Muscle layer of duodenum (tissue), 2 donors: ENCODE measurements around the gene OR6C74.

Source experiments
- H3K27ac ChIP-seq: one replicate; pipeline ENCODE4 v1.7.0; 2013; ENCODE audit warnings: mild to moderate bottlenecking, low read length
- H3K27me3 ChIP-seq: one replicate; pipeline ENCODE4 v1.7.0; 2013; ENCODE audit warnings: low read depth, mild to moderate bottlenecking, control low read depth, low read length
- H3K36me3 ChIP-seq, 2 donors: one replicate each; pipeline ENCODE4 v1.7.0; 2013; ENCODE audit warnings: low read length in 2 of 2, control low read depth in 1 of 2, mild to moderate bottlenecking in 1 of 2; ENCODE audit not compliant: insufficient read depth in 2 of 2, control insufficient read depth in 1 of 2
- H3K4me1 ChIP-seq, 2 donors: one replicate each; pipeline ENCODE4 v1.7.0; 2013; ENCODE audit warnings: low read length in 2 of 2, mild to moderate bottlenecking in 2 of 2, control low read depth in 1 of 2, moderate library complexity in 1 of 2; ENCODE audit not compliant: insufficient read depth in 2 of 2, control insufficient read depth in 1 of 2
- H3K4me3 ChIP-seq, 2 donors: one replicate each; pipeline ENCODE4 v1.7.0; 2013; ENCODE audit warnings: low read length in 2 of 2, low read depth in 1 of 2, mild to moderate bottlenecking in 1 of 2
- H3K9me3 ChIP-seq, 2 donors: one replicate each; pipeline ENCODE4 v1.7.0; 2013; ENCODE audit warnings: low read length in 2 of 2, control low read depth in 1 of 2, mild to moderate bottlenecking in 1 of 2; ENCODE audit not compliant: control insufficient read depth in 1 of 2
- donor health status: healthy.

Gene OR6C74

DNA sequence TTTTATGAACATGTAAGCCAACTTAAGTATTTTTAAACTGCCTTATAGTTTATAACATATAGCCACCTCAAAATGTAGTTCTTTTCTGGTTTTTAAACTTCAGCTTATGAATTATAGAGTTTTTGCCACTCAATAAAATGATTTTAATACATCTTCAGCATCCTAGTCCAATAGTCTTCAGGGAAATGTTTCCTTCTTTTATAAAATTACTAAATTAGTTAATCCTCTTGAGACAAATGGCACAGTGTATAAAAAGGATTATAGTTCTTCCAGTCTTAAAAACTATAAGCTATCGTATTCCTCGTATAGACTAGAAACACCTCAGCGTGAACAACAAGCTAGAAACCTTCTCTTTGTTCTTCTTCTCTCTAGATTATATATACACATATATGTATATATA is at the start of gene OR6C74:
Gene OR6C74, plus strand, starts transcription at position 301 of the 400 bp plus-strand sequence. CDS start 2,679 bp downstream, outside the sequence.
- Histone ChIP-seq H3K4me3 (no peak within 1 kb of the TSS), H3K36me3 (no peaks in the 10 kb centered on the region), H3K4me1 (no peaks in the 10 kb centered on the region), H3K27ac (no peak within 1 kb of the TSS), H3K27me3 (no peaks in the 10 kb centered on the region), H3K9me3 (no peaks in the 10 kb centered on the region)

DNA sequence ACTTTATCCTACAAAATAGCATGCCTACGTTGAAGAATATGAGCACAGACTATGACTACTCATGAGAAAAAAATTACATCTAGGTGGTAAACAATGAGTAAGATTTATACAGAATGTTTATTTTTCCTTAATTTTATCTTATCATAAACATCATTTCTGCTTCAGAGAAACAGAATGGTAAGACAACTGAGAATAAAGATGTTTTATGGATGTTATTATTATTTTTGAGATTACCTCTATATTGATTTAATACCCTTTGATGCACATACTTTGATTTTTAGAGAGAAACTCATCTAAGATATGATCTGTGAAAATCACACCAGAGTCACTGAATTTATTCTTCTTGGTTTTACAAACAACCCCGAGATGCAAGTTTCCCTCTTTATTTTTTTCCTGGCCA is 23.7 kb upstream of the OR6C74 start, which contains the start of gene OR10A7:
Gene OR10A7, plus strand, starts transcription at position 301 of the 400 bp plus-strand sequence. Its CDS starts 0 bp downstream, at position 301.
- Histone ChIP-seq H3K27me3 (no peaks in the 10 kb centered on the region), H3K4me3 (no peak within 1 kb of the TSS), H3K9me3 (no peaks in the 10 kb centered on the region), H3K4me1 (no peaks in the 10 kb centered on the region), H3K27ac (no peak within 1 kb of the TSS), H3K36me3 (no peaks in the 10 kb centered on the region)

GRCh38 chr12:55226523-55226922 is 17.9 kb upstream of the OR6C74 start:
- Histone ChIP-seq H3K4me1 (no peaks in the 10 kb centered on the region), H3K4me3 (no peak overlapping the region), H3K36me3 (no peaks in the 10 kb centered on the region), H3K27me3 (no peaks in the 10 kb centered on the region), H3K9me3 (no peaks in the 10 kb centered on the region), H3K27ac (no peak overlapping the region)

GRCh38 chr12:55227643-55228042 is 16.8 kb upstream of the OR6C74 start:
- no peak overlapping the region for H3K27ac ChIP-seq
- H3K27me3 ChIP-seq: no peaks in the 10 kb centered on the region
- no peak overlapping the region for H3K4me3 ChIP-seq
- H3K36me3 ChIP-seq: no peaks in the 10 kb centered on the region
- no peaks in the 10 kb centered on the region for H3K9me3 ChIP-seq
- no peaks in the 10 kb centered on the region for H3K4me1 ChIP-seq

- no peaks in the 10 kb centered on the region for H3K36me3 ChIP-seq
Observed at GRCh38 chr12:55246159-55246558, 1.8 kb downstream of the OR6C74 start.

DNA sequence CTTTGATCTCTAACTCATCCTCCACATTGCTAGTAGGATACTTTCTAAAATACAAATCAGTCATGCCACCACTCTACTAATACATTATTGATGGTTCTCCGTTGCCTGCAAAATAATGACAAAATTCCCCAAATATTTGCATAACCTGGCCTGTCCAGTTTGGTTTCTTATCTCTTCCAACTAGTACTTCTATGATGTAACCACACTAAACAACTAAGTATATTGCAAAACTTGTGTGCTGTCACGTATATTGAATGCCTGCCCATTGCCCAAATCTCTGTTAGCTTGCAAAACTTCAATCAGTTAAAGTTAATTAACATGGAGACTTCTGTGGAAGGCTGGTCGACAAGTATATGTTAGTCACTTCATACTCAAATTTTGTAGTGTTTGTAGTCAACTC is 6.5 kb downstream of the OR6C74 start:
- H3K9me3 ChIP-seq: no peaks in the 10 kb centered on the region
- H3K27me3 ChIP-seq: no peaks in the 10 kb centered on the region
- no peaks in the 10 kb centered on the region for H3K36me3 ChIP-seq
- H3K4me1 ChIP-seq: no peaks in the 10 kb centered on the region
- H3K4me3 ChIP-seq: no peak overlapping the region
- H3K27ac ChIP-seq: no peak overlapping the region

More at GRCh38 chr12:55246159-55246558, 1.8 kb downstream of the OR6C74 start:
- no peaks in the 10 kb centered on the region for H3K9me3 ChIP-seq
- H3K27ac ChIP-seq: no peak overlapping the region
- no peak overlapping the region for H3K4me3 ChIP-seq
- H3K27me3 ChIP-seq: no peaks in the 10 kb centered on the region
- no peaks in the 10 kb centered on the region for H3K4me1 ChIP-seq

DNA sequence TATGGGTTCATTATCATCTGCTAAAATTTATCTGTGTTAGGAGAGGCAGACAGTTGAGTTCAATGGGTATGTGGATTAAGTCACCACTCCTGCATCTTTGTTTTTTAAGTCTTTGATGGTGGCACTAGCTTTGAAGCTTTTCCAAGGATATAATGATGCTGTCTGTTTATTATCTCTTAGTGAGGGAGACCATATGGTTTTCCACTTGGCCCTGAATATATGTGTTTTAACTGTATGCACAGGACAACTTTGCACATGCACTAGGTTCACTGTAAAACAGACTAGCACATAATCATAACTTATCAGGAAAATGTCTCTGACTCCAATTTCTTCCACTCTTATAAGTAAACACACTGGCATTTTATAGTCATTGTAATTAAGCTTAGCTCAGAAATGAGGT is 8.9 kb downstream of the OR6C74 start:
- H3K27ac ChIP-seq: no peak overlapping the region
- no peak overlapping the region for H3K4me3 ChIP-seq
- H3K4me1 ChIP-seq: no peaks in the 10 kb centered on the region
- H3K36me3 ChIP-seq: no peaks in the 10 kb centered on the region
- H3K9me3 ChIP-seq: no peaks in the 10 kb centered on the region
- no peaks in the 10 kb centered on the region for H3K27me3 ChIP-seq

GRCh38 chr12:55256831-55257230 is 12.4 kb downstream of the OR6C74 start:
- H3K27ac ChIP-seq: no peak overlapping the region
- H3K4me3 ChIP-seq: no peak overlapping the region
- H3K9me3 ChIP-seq: no peaks in the 10 kb centered on the region
- no peaks in the 10 kb centered on the region for H3K27me3 ChIP-seq
- no peaks in the 10 kb centered on the region for H3K36me3 ChIP-seq
- H3K4me1 ChIP-seq: no peaks in the 10 kb centered on the region

DNA sequence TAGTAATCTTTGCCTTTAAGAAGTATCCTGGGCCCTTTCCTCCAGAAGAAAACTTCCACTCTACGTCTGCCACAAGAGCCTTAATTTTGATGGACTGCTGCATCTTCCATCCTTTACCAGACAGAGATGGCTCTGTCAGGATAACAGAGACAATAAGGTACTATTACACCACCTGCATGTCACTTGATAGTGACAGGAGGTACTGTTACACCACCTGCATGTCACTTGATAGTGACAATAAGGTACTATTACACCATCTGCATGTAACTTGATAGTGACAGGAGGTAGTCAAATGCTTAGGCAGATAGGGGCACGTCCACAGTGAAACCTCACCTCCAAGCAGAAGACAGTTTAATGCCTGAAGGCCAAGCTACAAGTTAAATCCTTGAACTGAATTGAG is 13.9 kb downstream of the OR6C74 start:
- Histone ChIP-seq H3K36me3 (no peaks in the 10 kb centered on the region), H3K27ac (no peak overlapping the region), H3K4me1 (no peaks in the 10 kb centered on the region), H3K4me3 (no peak overlapping the region), H3K9me3 (no peaks in the 10 kb centered on the region), H3K27me3 (no peaks in the 10 kb centered on the region)

- H3K9me3 ChIP-seq: no peaks in the 10 kb centered on the region
- H3K27me3 ChIP-seq: no peaks in the 10 kb centered on the region
- no peak overlapping the region for H3K27ac ChIP-seq
- no peak overlapping the region for H3K4me3 ChIP-seq
- no peaks in the 10 kb centered on the region for H3K36me3 ChIP-seq
- no peaks in the 10 kb centered on the region for H3K4me1 ChIP-seq
Observed at GRCh38 chr12:55280991-55281390, 36.6 kb downstream of the OR6C74 start.

GRCh38 chr12:55289999-55290398 is 45.6 kb downstream of the OR6C74 start:
- H3K27me3 ChIP-seq: no peaks in the 10 kb centered on the region
- no peaks in the 10 kb centered on the region for H3K9me3 ChIP-seq
- H3K36me3 ChIP-seq: no peaks in the 10 kb centered on the region
- H3K4me1 ChIP-seq: no peaks in the 10 kb centered on the region
- no peak overlapping the region for H3K4me3 ChIP-seq
- H3K27ac ChIP-seq: no peak overlapping the region
